Loucy (cell line): ENCODE measurements around the gene AGK.

Experiments
- CTCF ChIP-seq: fragments of 200-600 bp; sonication (generic); conservative IDR thresholded peaks from 2 replicates; pipeline ENCODE4 v1.5.1; 2014; ENCODE audit warnings: mild to moderate bottlenecking, antibody characterized with exemption, low read length
- EZH2phosphoT487 ChIP-seq: fragments of 200-600 bp; IDR thresholded peaks from 2 replicates; pipeline ENCODE4 v1.6.1; 2018; ENCODE audit warnings: antibody characterized with exemption, mild to moderate bottlenecking, moderate library complexity, borderline replicate concordance

GRCh38 chr7:141562972-141563371 lies 11.8 kb downstream of the AGK start:
- no peak for TF ChIP-seq CTCF
- TF ChIP-seq EZH2phosphoT487: no peak
